AG09309 (cell line): ENCODE data around the gene TST.

ENCODE experiments used
- DNase-seq: peaks from one replicate; pipeline ENCODE4 v3.0.0-alpha.2; 2010; ENCODE audit warnings: low read depth
- H3K4me3 ChIP-seq: 2 replicates; pipeline ENCODE4 v1.5.1; 2011; ENCODE audit warnings: mild to moderate bottlenecking, low read depth, low read length, moderate library complexity; ENCODE audit not compliant: control insufficient read depth
- CTCF ChIP-seq: IDR thresholded peaks from 2 replicates; pipeline ENCODE4 v1.5.1; 2011; ENCODE audit warnings: mild to moderate bottlenecking, low read depth, low read length, inconsistent platforms; ENCODE audit not compliant: insufficient read depth, control insufficient read depth; ENCODE audit errors: missing control alignments

TST gene

GRCh38 chr22:37019309-37020191, at the start of gene TST, which contains the start of gene MPST:
Gene TST (minus strand): TSS chr22:37019447. CDS start chr22:37018732, 715 bp downstream.
Gene MPST (plus strand): TSS chr22:37019742. CDS start chr22:37019837, 95 bp downstream.
- no peak for TF ChIP-seq CTCF
- peak within 1 kb of the TSS; percentile 92 for H3K4me3 ChIP-seq
- no peak for DNase-seq

- TF ChIP-seq CTCF, result no peak
- DNase-seq, result no peak
- H3K4me3 ChIP-seq, result no peak overlapping the region
These were observed 49.6 kb upstream of the TST start for GRCh38 chr22:37068859-37069258.

DNA sequence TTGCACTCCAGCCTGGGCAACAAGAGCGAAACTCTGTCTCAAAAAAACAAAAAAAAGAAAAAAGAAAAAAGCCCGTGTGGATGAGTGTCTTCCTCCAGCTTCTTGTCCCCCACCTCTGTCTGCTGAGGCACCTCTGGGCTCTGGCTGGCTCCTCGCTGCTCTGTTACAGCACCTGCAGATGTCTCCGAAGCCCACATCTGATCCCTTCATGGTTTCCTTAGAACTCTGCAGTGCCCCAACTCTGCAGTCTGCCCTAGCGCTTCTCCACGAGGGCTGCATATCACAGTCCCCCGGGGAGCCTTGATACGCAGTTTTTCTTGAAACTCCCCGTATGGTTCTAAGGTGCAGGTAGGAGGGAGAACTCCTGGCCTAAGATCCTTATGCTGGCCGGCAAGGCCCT, 48.2 kb upstream of the TST start:
- TF ChIP-seq CTCF, result no peak
- no peak for DNase-seq
- H3K4me3 ChIP-seq, result no peak overlapping the region

GRCh38 chr22:37065961-37066360, 46.7 kb upstream of the TST start:
- DNase-seq, result no peak
- no peak overlapping the region for H3K4me3 ChIP-seq
- TF ChIP-seq CTCF, result no peak

DNA sequence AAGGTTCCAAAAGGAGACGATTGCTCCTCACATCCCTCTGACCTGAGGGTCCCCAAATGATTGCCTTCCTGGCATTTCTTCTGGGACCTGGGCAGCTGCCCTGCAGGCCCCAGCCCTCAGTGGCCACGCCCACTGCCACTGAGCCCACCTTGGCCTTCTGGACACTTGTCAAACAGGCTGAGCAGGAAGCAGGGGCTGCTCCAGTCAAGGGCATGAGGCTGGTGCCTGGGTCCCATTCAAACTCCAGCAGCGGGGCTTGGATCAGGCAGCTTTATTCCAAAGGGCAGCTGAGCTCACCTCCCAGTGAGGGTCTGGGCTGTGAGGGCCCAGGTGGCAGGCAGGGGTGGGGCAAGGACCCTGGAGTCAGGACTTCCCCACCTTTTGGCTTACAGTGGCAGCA, 45.9 kb upstream of the TST start:
- no peak overlapping the region for H3K4me3 ChIP-seq
- no peak for DNase-seq
- no peak for TF ChIP-seq CTCF

GRCh38 chr22:37064553-37064952, 45.3 kb upstream of the TST start:
- no peak for TF ChIP-seq CTCF
- DNase-seq, result no peak
- no peak overlapping the region for H3K4me3 ChIP-seq
